ENCODE data around the gene ZKSCAN4.

ZKSCAN4 gene

DNA sequence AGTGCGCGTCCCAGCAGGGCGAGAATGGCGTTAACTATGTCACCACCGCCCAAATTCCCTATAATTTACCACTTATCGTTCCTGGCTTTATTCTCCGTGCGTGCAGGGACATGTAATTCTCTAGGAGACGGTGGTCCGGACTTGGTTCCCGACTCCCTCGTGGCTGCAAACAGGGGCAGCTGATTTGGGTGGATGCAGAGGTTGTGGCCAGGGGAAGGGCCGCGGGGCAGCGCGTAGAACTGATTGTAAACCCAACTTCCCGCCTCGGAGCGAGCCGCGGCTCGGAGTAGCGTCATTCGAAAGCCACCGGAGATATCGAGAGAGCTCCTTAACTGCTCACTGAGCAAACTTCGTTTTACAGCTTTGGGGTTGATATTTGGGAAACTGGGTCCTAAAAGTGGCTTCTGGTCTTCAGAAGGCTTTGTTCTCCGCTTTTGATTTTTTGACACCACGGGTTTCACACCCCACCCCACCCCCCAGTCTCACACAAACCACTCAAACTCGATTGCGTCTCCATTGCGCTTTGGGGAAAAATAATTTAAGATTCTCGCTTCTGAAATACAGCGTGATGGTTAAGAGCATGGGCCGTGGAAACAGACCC lies 44.5 kb downstream of the ZKSCAN4 start:
- peak; percentile 75 for DNase-seq

DNA sequence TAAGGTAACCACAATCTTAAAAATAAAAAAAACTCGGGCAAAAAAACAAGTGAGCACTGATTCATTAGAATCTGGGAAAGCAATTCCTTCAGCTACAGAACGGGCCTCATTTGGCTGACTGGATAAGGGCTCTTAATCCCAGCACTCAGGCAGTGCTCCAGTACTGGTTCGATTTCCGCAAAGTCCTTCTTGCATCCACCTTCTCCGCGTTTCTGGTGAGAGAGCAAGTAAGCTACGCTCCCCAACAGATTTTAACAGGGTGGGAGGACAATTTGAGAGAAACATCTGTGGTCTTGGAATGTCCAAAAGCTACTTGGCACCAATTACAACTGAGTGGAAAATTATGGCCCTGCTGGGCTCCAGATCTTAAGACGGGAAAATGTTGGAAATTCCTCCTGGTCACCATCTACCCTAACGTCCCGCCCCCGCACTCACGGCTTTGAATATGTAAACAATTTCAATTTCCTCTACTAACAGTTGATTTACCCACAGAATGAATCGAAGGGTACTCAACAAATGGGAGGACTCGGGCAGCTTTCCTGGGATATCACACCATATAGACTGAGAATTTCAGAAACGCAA lies 45.0 kb downstream of the ZKSCAN4 start:
- no peak for DNase-seq

GRCh38 chr6:28206527-28206926 lies 45.5 kb downstream of the ZKSCAN4 start:
- DNase-seq: no peak

GRCh38 chr6:28205879-28206278 lies 46.2 kb downstream of the ZKSCAN4 start:
- no peak for DNase-seq

- DNase-seq: no peak
These were observed 48.9 kb downstream of the ZKSCAN4 start for GRCh38 chr6:28203201-28203600.

DNA sequence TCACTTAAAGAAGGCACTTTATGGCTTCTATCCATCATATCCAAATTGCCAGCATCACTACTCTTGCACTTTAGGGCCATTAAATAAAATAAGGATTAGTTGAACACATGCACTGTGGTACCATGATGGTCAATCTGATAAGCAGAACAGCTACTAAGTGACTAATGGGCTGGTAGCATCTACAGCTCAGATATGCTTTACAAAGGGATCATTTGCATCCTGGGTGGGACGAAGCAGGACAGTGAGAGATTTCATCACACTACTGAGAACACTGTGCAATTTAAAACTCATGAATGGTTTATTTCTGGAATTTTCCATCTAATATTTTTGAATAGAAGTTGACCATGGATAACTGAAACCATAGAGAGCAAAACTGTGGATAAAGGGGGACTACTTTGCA lies 52.0 kb downstream of the ZKSCAN4 start:
- no peak for DNase-seq
